Stomach (tissue), 4 donors: ENCODE data around the gene ARHGAP15.

Experiments used
- POLR2A ChIP-seq, 4 donors: fragments of 450-650 bp; IDR thresholded peaks; one replicate each; pipeline ENCODE4 v1.6.1; 2016; ENCODE audit warnings: antibody characterized with exemption in 4 of 4, control low read depth in 2 of 4, mild to moderate bottlenecking in 1 of 4, moderate library complexity in 1 of 4
- TF ChIP-seq, protein P1 (sequence below), 7 experiments: fragments of 450-650 bp in 4 of 7; fragments of 200-600 bp in 3 of 7; sonication (generic) in 3 of 7; IDR thresholded peaks; one replicate each; pipeline ENCODE4 v1.5.1; 2016 to 2019; ENCODE audit warnings: antibody characterized with exemption in 7 of 7, control low read depth in 2 of 7, mild to moderate bottlenecking in 1 of 7

DNA sequence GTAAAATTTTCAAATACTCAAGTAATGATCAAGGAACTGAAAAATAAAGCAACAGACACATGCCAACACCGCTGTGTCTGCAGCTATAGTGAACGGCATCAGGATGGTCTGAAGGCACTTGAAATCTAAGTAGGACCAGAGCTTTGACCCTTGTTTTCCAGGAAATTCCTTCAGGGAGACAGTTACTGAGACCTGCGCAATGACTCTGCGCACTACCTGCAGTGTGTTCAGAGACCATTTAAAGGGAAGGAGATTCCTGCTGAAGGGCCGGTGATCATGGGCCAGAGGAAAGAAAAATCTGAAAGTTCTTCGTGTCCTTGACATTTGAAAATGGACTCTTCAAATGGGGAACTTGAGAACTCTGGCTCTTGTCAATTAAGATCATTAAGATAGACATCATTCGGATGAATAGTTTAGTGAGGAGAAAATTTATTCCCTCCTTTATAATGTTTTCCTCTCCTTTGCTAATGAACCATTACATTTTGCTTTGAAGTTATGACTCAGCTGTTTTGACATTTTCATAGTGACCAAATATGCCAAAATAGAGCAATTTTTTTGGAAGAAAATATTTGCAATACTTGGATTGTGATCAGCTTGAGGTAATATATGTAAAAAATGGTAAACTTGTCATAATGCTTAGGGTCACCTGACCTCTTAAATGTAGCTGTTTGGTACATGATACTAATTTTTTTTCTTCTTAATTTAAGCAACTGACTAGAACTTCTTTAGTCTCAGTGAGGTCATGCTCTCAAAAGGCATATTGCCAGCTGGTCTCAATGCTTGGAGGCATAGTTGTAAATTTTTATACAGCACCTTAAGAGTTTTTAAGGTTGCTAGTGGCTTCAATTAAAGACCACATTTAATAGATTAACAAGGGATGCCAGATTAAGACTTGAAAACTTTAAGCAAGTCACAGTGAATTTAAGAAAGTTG, 329.3 kb downstream of the ARHGAP15 start:
- TF ChIP-seq, protein P1, sequence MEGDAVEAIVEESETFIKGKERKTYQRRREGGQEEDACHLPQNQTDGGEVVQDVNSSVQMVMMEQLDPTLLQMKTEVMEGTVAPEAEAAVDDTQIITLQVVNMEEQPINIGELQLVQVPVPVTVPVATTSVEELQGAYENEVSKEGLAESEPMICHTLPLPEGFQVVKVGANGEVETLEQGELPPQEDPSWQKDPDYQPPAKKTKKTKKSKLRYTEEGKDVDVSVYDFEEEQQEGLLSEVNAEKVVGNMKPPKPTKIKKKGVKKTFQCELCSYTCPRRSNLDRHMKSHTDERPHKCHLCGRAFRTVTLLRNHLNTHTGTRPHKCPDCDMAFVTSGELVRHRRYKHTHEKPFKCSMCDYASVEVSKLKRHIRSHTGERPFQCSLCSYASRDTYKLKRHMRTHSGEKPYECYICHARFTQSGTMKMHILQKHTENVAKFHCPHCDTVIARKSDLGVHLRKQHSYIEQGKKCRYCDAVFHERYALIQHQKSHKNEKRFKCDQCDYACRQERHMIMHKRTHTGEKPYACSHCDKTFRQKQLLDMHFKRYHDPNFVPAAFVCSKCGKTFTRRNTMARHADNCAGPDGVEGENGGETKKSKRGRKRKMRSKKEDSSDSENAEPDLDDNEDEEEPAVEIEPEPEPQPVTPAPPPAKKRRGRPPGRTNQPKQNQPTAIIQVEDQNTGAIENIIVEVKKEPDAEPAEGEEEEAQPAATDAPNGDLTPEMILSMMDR (IDR thresholded peaks at IDR 0.05): no peak
- no peak for TF ChIP-seq POLR2A (IDR thresholded peaks at IDR 0.05)
